OCI-LY1 (cell line): Measurements from ENCODE around the gene ADAR.

Source experiments
- H2AFZ ChIP-seq: fragments of 200-600 bp; sonication (generic), shearing (Covaris generic); 2 replicates; pipeline ENCODE4 v1.6.0; 2014; ENCODE audit warnings: antibody characterized with exemption, mild to moderate bottlenecking, low read length
- H3F3A ChIP-seq: fragments of 200-600 bp; sonication (generic), shearing (Covaris generic); 2 replicates; pipeline ENCODE4 v1.6.0; 2014; ENCODE audit warnings: mild to moderate bottlenecking, antibody characterized with exemption, low read length, moderate library complexity; ENCODE audit not compliant: insufficient read depth
- H3K27ac ChIP-seq: fragments of 200-600 bp; sonication (generic); 2 replicates; pipeline ENCODE4 v1.5.1; 2014; ENCODE audit warnings: low read length, mixed run types, mild to moderate bottlenecking, low read depth; ENCODE audit not compliant: poor library complexity, severe bottlenecking
- H3K27me3 ChIP-seq: fragments of 200-600 bp; sonication (generic); 2 replicates; pipeline ENCODE4 v1.6.0; 2014; ENCODE audit warnings: antibody characterized with exemption, mild to moderate bottlenecking, low read length, moderate library complexity; ENCODE audit not compliant: insufficient read depth
- H3K36me3 ChIP-seq: fragments of 200-600 bp; sonication (generic); 2 replicates; pipeline ENCODE4 v1.6.1; 2014; ENCODE audit warnings: mild to moderate bottlenecking, antibody characterized with exemption, low read length, moderate library complexity, mixed read lengths; ENCODE audit not compliant: insufficient read depth
- H3K4me1 ChIP-seq: fragments of 200-600 bp; sonication (generic); 2 replicates; pipeline ENCODE4 v1.5.1; 2014; ENCODE audit warnings: mild to moderate bottlenecking, low read length, moderate library complexity; ENCODE audit not compliant: insufficient read depth, severe bottlenecking
- H3K4me2 ChIP-seq: fragments of 200-600 bp; sonication (generic), shearing (Covaris generic); 2 replicates; pipeline ENCODE4 v1.6.1; 2014; ENCODE audit warnings: low read length
- H3K4me3 ChIP-seq: fragments of 200-600 bp; sonication (generic); 2 replicates; pipeline ENCODE4 v1.5.1; 2014; ENCODE audit warnings: low read length, low read depth, mild to moderate bottlenecking, mixed read lengths; ENCODE audit not compliant: poor library complexity, severe bottlenecking
- H3K79me2 ChIP-seq: fragments of 200-600 bp; shearing (Covaris generic); 2 replicates; pipeline ENCODE4 v1.6.1; 2016; ENCODE audit warnings: mixed run types, low read length, mixed read lengths; ENCODE audit not compliant: insufficient read depth
- H3K9ac ChIP-seq: fragments of 200-600 bp; sonication (generic), shearing (Covaris generic); 2 replicates; pipeline ENCODE4 v1.6.1; 2014; ENCODE audit warnings: mild to moderate bottlenecking, low read length, mixed read lengths
- H3K9me2 ChIP-seq: fragments of 200-600 bp; sonication (generic), shearing (Covaris generic); 2 replicates; pipeline ENCODE4 v1.6.1; 2014; ENCODE audit warnings: low read depth, mild to moderate bottlenecking, low read length, mixed read lengths
- H3K9me3 ChIP-seq: fragments of 200-600 bp; shearing (Covaris generic); 2 replicates; pipeline ENCODE4 v1.6.1; 2014; ENCODE audit warnings: low read length, mixed read lengths
- H4K20me1 ChIP-seq: fragments of 200-600 bp; sonication (generic), shearing (Covaris generic); 2 replicates; pipeline ENCODE4 v1.6.0; 2016; ENCODE audit warnings: mild to moderate bottlenecking, low read length; ENCODE audit not compliant: insufficient read depth
- EZH2 ChIP-seq: fragments of 200-600 bp; sonication (generic), shearing (Covaris generic); IDR thresholded peaks from 2 replicates; pipeline ENCODE4 v1.8.0; 2017; ENCODE audit warnings: borderline replicate concordance, mixed run types, mild to moderate bottlenecking, antibody characterized with exemption, low read length, moderate library complexity, mixed read lengths
- TF ChIP-seq, protein P1 (sequence below): fragments of 200-600 bp; sonication (generic), shearing (Covaris generic); IDR thresholded peaks from 2 replicates; pipeline ENCODE4 v1.5.1; 2017; ENCODE audit warnings: mild to moderate bottlenecking, antibody characterized with exemption, low read length, moderate library complexity, mixed read lengths

ADAR gene

DNA sequence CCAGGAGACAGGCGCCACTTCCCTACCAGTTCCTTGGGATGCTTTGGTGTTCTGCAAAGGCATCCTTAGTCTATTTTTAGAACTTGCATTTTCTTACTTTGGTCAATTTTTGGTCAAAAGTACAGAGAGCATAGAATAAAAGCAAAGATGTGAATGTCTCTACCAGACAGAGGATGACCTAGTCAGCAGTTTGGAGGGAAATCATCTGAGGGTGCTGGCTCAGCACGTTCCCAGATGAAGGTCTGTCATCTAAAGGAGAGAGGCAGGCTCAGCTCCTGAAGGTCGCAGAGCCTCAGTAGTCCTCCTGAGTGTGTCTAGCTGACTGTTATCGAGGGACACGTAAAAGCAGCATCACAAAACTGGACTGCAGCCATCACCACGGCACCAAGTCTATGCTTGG is 25.1 kb downstream of the ADAR start:
- Histone ChIP-seq H3K4me3 (no peak overlapping the region), H3K36me3 (peaks cover 98% of the 10 kb centered on the region), H3K27me3 (no peaks in the 10 kb centered on the region), H3K9me3 (no peaks in the 10 kb centered on the region), H3K4me1 (peaks cover 11% of the 10 kb centered on the region), H3K4me2 (no peak overlapping the region), H2AFZ (no peak overlapping the region), H3K9me2 (no peaks in the 10 kb centered on the region), H4K20me1 (no peaks in the 10 kb centered on the region), H3F3A (0 out of 2 replicates have a peak, but pooled peaks cover 3% of the 10 kb centered on the region), H3K9ac (no peak overlapping the region), H3K27ac (no peak overlapping the region), H3K79me2 (no peaks in the 10 kb centered on the region)
- TF ChIP-seq EZH2: no peak
- TF ChIP-seq, protein P1, sequence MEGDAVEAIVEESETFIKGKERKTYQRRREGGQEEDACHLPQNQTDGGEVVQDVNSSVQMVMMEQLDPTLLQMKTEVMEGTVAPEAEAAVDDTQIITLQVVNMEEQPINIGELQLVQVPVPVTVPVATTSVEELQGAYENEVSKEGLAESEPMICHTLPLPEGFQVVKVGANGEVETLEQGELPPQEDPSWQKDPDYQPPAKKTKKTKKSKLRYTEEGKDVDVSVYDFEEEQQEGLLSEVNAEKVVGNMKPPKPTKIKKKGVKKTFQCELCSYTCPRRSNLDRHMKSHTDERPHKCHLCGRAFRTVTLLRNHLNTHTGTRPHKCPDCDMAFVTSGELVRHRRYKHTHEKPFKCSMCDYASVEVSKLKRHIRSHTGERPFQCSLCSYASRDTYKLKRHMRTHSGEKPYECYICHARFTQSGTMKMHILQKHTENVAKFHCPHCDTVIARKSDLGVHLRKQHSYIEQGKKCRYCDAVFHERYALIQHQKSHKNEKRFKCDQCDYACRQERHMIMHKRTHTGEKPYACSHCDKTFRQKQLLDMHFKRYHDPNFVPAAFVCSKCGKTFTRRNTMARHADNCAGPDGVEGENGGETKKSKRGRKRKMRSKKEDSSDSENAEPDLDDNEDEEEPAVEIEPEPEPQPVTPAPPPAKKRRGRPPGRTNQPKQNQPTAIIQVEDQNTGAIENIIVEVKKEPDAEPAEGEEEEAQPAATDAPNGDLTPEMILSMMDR: no peak

DNA sequence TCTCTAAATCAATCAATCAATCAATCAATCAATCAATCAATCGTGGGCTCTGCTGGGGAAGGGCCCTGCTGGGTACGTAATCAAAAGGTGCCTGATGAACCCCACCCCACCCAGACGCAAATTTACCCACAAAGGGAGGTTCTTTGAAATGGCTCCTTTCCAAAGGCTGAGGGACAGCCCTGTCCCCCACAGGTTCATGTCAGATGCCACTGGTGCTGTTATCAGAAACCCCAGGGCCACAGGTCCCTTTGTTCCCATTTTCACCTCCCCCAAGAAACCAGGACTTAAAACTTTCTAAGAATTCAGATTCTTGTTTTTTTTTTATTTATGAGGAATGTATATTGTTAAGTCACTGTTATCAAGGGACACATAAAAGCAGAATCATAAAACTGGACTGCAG is 26.2 kb downstream of the ADAR start:
- H4K20me1 ChIP-seq: no peaks in the 10 kb centered on the region
- H3K79me2 ChIP-seq: no peaks in the 10 kb centered on the region
- no peak overlapping the region for H3K4me3 ChIP-seq
- TF ChIP-seq, protein P1: no peak
- no peak for TF ChIP-seq EZH2
- peaks cover 91% of the 10 kb centered on the region for H3K36me3 ChIP-seq
- no peaks in the 10 kb centered on the region for H3K27me3 ChIP-seq
- no peak overlapping the region for H3K27ac ChIP-seq
- no peak overlapping the region for H3K4me2 ChIP-seq
- no peaks in the 10 kb centered on the region for H3K9me2 ChIP-seq
- peaks cover 11% of the 10 kb centered on the region for H3K4me1 ChIP-seq
- 0 out of 2 replicates have a peak, but pooled peaks cover 3% of the 10 kb centered on the region for H3F3A ChIP-seq
- no peak overlapping the region for H3K9ac ChIP-seq
- no peaks in the 10 kb centered on the region for H3K9me3 ChIP-seq
- H2AFZ ChIP-seq: no peak overlapping the region

DNA sequence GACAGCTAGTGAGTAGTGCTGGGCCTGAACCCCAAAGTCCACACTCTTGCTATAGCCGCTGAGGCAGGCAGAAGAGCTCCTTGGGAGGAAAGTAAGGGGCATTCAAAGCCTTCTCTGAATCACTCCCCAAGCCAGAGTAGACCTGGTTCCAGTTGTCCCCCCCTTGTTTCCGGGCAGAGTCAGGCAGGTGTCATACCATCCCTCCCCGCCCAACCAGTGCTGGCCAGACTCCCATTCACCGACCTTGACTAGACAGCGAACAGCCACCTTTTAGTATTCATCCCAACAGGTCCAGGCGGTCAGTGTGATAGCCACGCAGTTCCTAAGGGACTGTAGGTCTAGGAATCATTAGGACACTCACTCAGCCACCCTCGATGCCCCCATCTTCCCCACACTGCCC is 28.6 kb downstream of the ADAR start:
- H3K9ac ChIP-seq: no peak overlapping the region
- H3K4me3 ChIP-seq: no peak overlapping the region
- no peaks in the 10 kb centered on the region for H3K9me2 ChIP-seq
- no peaks in the 10 kb centered on the region for H3K9me3 ChIP-seq
- TF ChIP-seq, protein P1: no peak
- no peak for TF ChIP-seq EZH2
- H4K20me1 ChIP-seq: no peaks in the 10 kb centered on the region
- H3F3A ChIP-seq: peaks cover 9% of the 10 kb centered on the region; the same call in 1 of the 2 replicates
- no peak overlapping the region for H3K4me2 ChIP-seq
- H3K36me3 ChIP-seq: peaks cover 69% of the 10 kb centered on the region
- H3K4me1 ChIP-seq: peaks cover 25% of the 10 kb centered on the region
- no peak overlapping the region for H2AFZ ChIP-seq
- H3K27ac ChIP-seq: no peak overlapping the region
- no peaks in the 10 kb centered on the region for H3K79me2 ChIP-seq
- no peaks in the 10 kb centered on the region for H3K27me3 ChIP-seq
